Astrocyte (in vitro differentiated cells and primary cell): ENCODE measurements around the gene SCN8A. TPM values are rescaled to one million over a fixed set of nuclear protein-coding genes. Genes with fewer than 3 reads are reported as not detected.

Source experiments
- DNase-seq: peaks from one replicate; pipeline ENCODE4 v3.0.0-alpha.2; 2010; ENCODE audit warnings: low read depth
- FAIRE-seq: peaks from 2 replicates; lab custom pipeline; 2011; peaks lifted over from hg19 to GRCh38; lab: Jason Lieb, UNC
- H2AFZ ChIP-seq: 2 replicates; pipeline ENCODE4 v1.6.0; 2012; ENCODE audit warnings: low read depth, low read length, inconsistent platforms
- H3K27ac ChIP-seq: 2 replicates; pipeline ENCODE4 v1.5.1; 2011; ENCODE audit warnings: low read depth, low read length, inconsistent platforms
- H3K27me3 ChIP-seq: 2 replicates; pipeline ENCODE4 v1.6.0; 2011; ENCODE audit warnings: low read length, inconsistent platforms; ENCODE audit not compliant: insufficient read depth
- H3K36me3 ChIP-seq: 2 replicates; pipeline ENCODE4 v1.5.1; 2011; ENCODE audit warnings: low read length, inconsistent platforms; ENCODE audit not compliant: insufficient read depth
- H3K4me1 ChIP-seq: 2 replicates; pipeline ENCODE4 v1.5.1; 2011; ENCODE audit warnings: low read length, inconsistent platforms; ENCODE audit not compliant: insufficient read depth
- H3K4me2 ChIP-seq: 2 replicates; pipeline ENCODE4 v1.6.0; 2012; ENCODE audit warnings: low read length, inconsistent platforms
- H3K4me3 ChIP-seq: 2 replicates; pipeline ENCODE4 v1.5.1; 2011; ENCODE audit warnings: low read depth, mild to moderate bottlenecking, low read length, inconsistent platforms; ENCODE audit not compliant: insufficient read depth
- H3K79me2 ChIP-seq: 2 replicates; pipeline ENCODE4 v1.6.0; 2012; ENCODE audit warnings: mild to moderate bottlenecking, low read length, inconsistent platforms; ENCODE audit not compliant: insufficient read depth
- H3K9ac ChIP-seq: 2 replicates; pipeline ENCODE4 v1.6.0; 2012; ENCODE audit warnings: mild to moderate bottlenecking, low read length, inconsistent platforms
- H3K9me3 ChIP-seq: 2 replicates; pipeline ENCODE4 v1.5.1; 2012; ENCODE audit warnings: low read depth, mild to moderate bottlenecking, low read length, inconsistent platforms; ENCODE audit not compliant: insufficient read depth
- H4K20me1 ChIP-seq: 2 replicates; pipeline ENCODE4 v1.6.0; 2012; ENCODE audit warnings: low read length, inconsistent platforms; ENCODE audit not compliant: insufficient read depth
- H3K27ac Mint-ChIP-seq: one replicate; pipeline ENCODE4 v1.8.0; 2021; ENCODE audit warnings: mild to moderate bottlenecking, mixed read lengths; ENCODE audit not compliant: unreplicated experiment
- H3K27me3 Mint-ChIP-seq: one replicate; pipeline ENCODE4 v1.8.0; 2021; ENCODE audit warnings: low read depth, mixed read lengths; ENCODE audit not compliant: unreplicated experiment
- H3K36me3 Mint-ChIP-seq: one replicate; pipeline ENCODE4 v1.8.0; 2021; ENCODE audit warnings: low read depth, mixed read lengths; ENCODE audit not compliant: unreplicated experiment
- H3K4me1 Mint-ChIP-seq: one replicate; pipeline ENCODE4 v1.8.0; 2021; ENCODE audit warnings: low read depth, mixed read lengths; ENCODE audit not compliant: unreplicated experiment
- H3K4me3 Mint-ChIP-seq: one replicate; pipeline ENCODE4 v1.8.0; 2021; ENCODE audit warnings: mild to moderate bottlenecking, moderate library complexity, mixed read lengths; ENCODE audit not compliant: unreplicated experiment
- H3K9me3 Mint-ChIP-seq: one replicate; pipeline ENCODE4 v1.8.0; 2021; ENCODE audit warnings: mild to moderate bottlenecking, mixed read lengths; ENCODE audit not compliant: unreplicated experiment
- CTCF ChIP-seq: IDR thresholded peaks from 2 replicates; pipeline ENCODE4 v1.5.1; 2011; ENCODE audit warnings: low read depth, mild to moderate bottlenecking, inconsistent platforms, low read length, moderate library complexity; ENCODE audit not compliant: insufficient read depth
- EZH2 ChIP-seq: IDR thresholded peaks from 2 replicates; pipeline ENCODE4 v1.6.1; 2012; ENCODE audit warnings: mild to moderate bottlenecking, low read length, inconsistent platforms; ENCODE audit not compliant: insufficient read depth
- total RNA-seq: library from RNA; stranded (reverse); gene quantifications from 2 replicates; pipeline ENCODE4 v1.2.1, GENCODE V29; 2021

Gene SCN8A
- total RNA-seq, 1 donor from 2014 or later = 6.5 TPM

GRCh38 chr12:51820526-51821439 is 229.8 kb downstream of the SCN8A start:
- H3K4me2 ChIP-seq = peak overlapping the region; percentile 88
- H3K79me2 ChIP-seq = peaks cover 4% of the 10 kb centered on the region
- peaks cover 9% of the 10 kb centered on the region for H4K20me1 ChIP-seq
- H3K27me3 ChIP-seq = no peaks in the 10 kb centered on the region
- H3K9me3 Mint-ChIP-seq = no peaks in the 10 kb centered on the region
- DNase-seq = peak; percentile 51
- no peak for FAIRE-seq
- H3K27ac ChIP-seq = peak overlapping the region; percentile 58
- H3K36me3 Mint-ChIP-seq = peaks cover 2% of the 10 kb centered on the region
- H3K9ac ChIP-seq = peak overlapping the region; percentile 80
- peaks cover 18% of the 10 kb centered on the region for H3K4me1 ChIP-seq
- H3K4me3 ChIP-seq = peak overlapping the region; percentile 57
- peaks cover 15% of the 10 kb centered on the region for H3K27me3 Mint-ChIP-seq
- H3K9me3 ChIP-seq = no peaks in the 10 kb centered on the region
- no peak overlapping the region for H3K27ac Mint-ChIP-seq
- H3K36me3 ChIP-seq = no peaks in the 10 kb centered on the region
- H3K4me1 Mint-ChIP-seq = peaks cover 19% of the 10 kb centered on the region
- H3K4me3 Mint-ChIP-seq = no peak overlapping the region
- H2AFZ ChIP-seq = peak overlapping the region; percentile 75
- no peak for TF ChIP-seq EZH2
- TF ChIP-seq CTCF = no peak

GRCh38 chr12:51821440-51822260 is 230.6 kb downstream of the SCN8A start:
- H3K27me3 Mint-ChIP-seq = peaks cover 9% of the 10 kb centered on the region

More at GRCh38 chr12:51821440-51822260, 230.6 kb downstream of the SCN8A start:
- peak overlapping the region; percentile 80 for H3K9ac ChIP-seq
- H3K27ac Mint-ChIP-seq = no peak overlapping the region
- H3K4me2 ChIP-seq = peak overlapping the region; percentile 88
- no peaks in the 10 kb centered on the region for H3K27me3 ChIP-seq
- FAIRE-seq (no peak), DNase-seq (no peak)
- peaks cover 9% of the 10 kb centered on the region for H4K20me1 ChIP-seq
- no peaks in the 10 kb centered on the region for H3K9me3 Mint-ChIP-seq
- H3K4me3 Mint-ChIP-seq = peak overlapping the region; percentile 60
- no peak for TF ChIP-seq EZH2
- no peak for TF ChIP-seq CTCF
- H3K9me3 ChIP-seq = no peaks in the 10 kb centered on the region
- peak overlapping the region; percentile 57 for H3K4me3 ChIP-seq
- H3K36me3 ChIP-seq = no peaks in the 10 kb centered on the region
- H3K27ac ChIP-seq = peak overlapping the region; percentile 58
- peaks cover 4% of the 10 kb centered on the region for H3K79me2 ChIP-seq
- peaks cover 19% of the 10 kb centered on the region for H3K4me1 Mint-ChIP-seq
- peaks cover 18% of the 10 kb centered on the region for H3K4me1 ChIP-seq
- H3K36me3 Mint-ChIP-seq = peaks cover 2% of the 10 kb centered on the region
- H2AFZ ChIP-seq = peak overlapping the region; percentile 75
